Hematopoietic multipotent progenitor cell treated with erythropoietin and hydrocortisone succinate and interleukin-3 and kit ligand, for 4 days (in vitro differentiated cells): ENCODE data around the gene G3BP1.
"Not testable (repeated sequence)": the region's sequence is repeated elsewhere in the genome, so short reads cannot be mapped to it uniquely, and the experiment has no call there.

Experiments used
- DNase-seq: peaks from one replicate; pipeline ENCODE4 v3.0.0-alpha.2; 2015

The G3BP1 gene

GRCh38 chr5:151771259-151772028, at the start of gene G3BP1:
Gene G3BP1, plus strand, starts transcription at chr5:151771954. Its CDS starts 14,667 bp downstream, at chr5:151786621.
- peak; percentile 100 for DNase-seq

DNA sequence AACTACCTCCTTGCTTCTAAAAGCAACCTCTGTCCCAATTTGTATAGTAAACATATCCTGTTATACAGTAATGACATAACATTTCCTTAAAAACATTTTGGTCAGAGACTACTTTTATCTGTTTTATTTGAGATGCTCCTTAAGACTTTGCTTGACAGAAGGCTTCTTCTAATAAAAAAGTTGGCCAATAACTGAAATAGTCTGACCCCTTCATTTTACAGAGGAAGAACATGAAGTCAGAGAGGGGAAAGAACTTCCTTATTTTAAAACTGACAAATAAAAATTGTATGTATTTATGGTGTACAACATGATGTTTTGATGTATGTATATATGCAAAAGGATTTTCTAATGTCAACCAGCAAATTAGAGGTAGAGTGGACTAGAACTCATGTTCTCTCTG, 49.2 kb upstream of the G3BP1 start:
- DNase-seq, result no peak

- DNase-seq, result no peak
Observed at GRCh38 chr5:151724360-151724759, 47.4 kb upstream of the G3BP1 start.

GRCh38 chr5:151729597-151729996, 42.2 kb upstream of the G3BP1 start:
- not testable (repeated sequence) for DNase-seq

- DNase-seq, result no peak
Observed at GRCh38 chr5:151730381-151730780, 41.4 kb upstream of the G3BP1 start.

- DNase-seq, result no peak
Observed at GRCh38 chr5:151733358-151734063, 38.2 kb upstream of the G3BP1 start.

DNA sequence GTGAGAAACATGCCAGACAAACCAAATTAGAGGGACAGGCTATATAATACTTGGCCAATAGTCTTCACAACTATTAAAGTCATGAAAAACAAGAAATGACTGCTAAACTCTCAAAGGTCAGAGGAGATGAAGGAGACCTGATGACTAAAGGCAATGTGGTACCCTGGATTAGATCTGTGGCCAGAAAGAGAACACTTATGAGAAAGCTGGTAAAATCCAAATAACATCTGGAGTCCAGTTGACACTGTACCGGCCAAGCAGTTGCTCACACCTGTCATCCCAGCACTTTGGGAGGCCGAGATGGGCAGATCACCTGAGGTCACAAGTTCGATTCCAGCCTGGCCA, 37.7 kb upstream of the G3BP1 start:
- DNase-seq, result no peak

- no peak for DNase-seq
Observed at GRCh38 chr5:151735646-151736045, 36.1 kb upstream of the G3BP1 start.

DNA sequence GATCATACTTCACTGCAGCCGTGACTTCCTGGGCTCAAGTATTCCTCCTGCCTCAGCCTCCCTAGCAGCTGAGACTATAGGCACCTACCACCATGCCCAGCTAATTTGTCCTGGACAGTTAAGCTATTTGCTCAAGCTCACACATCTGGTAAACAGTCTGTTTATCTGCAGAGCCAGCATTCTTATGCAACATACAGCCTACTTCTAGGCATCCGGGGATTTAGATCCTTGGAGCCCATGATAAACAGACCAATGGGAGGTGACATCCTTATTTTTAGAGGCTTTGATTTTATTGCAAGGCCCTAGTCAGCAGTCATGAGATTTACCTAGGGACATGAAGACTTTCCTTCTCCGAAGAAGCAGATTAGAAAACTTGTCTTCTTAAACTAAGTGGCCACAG, 34.3 kb upstream of the G3BP1 start:
- no peak for DNase-seq

DNA sequence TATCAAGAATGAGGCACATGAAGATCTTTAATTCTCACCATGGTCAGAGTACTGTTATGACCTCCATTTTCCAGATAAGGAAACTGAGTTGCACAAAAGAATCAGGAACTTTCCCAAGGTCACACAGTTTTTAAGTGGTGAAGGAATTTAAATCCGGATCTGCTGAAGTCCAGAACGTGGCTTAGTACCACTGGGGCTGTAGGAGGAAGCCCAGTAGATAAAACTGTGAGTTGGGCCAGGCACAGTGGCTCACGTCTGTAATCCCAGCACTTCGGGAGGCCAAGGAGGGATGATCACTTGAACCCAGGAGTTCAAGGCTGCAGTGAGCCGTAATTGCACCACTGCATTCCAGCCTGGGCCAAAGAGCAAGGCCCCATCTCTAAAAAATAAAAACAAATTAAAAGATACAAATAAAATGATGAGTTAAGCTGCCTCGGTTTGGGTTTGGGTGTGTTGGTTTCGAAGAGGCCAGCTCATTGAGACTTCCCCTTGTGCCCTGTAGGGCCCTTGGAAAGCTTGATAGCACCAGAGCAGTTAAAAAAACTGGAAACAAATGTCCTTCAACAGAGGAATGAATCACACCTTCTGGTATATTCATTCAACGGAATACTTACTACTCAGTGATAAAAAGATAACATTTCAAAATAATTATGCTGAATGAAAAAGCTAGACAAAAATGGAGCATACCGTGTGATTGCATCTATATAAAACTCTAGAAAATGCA, 33.5 kb upstream of the G3BP1 start:
- DNase-seq, result no peak

DNA sequence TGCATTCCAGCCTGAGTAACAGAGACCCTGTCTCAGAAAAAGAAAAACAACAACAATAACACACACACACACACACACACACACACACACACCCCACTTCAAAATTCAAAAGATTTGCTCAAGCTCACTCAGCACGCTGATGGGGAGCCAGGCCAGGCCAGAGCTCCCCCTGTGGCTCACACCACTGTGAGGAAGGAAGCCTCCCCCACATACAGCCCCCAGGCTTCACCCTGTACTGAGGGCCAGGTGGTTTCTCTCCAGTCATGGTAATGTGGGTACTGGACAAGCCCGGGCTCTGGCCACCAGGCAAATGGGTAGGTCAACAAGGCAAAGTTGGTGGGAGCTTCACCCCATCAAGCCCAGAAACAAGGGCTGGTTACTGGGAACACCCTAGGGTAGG, 32.4 kb upstream of the G3BP1 start:
- no peak for DNase-seq

GRCh38 chr5:151739939-151740335, 31.8 kb upstream of the G3BP1 start:
- no peak for DNase-seq

GRCh38 chr5:151740336-151740942, 31.3 kb upstream of the G3BP1 start:
- peak; percentile 85 for DNase-seq

- no peak for DNase-seq
Observed at GRCh38 chr5:151740958-151741373, 30.8 kb upstream of the G3BP1 start.

DNA sequence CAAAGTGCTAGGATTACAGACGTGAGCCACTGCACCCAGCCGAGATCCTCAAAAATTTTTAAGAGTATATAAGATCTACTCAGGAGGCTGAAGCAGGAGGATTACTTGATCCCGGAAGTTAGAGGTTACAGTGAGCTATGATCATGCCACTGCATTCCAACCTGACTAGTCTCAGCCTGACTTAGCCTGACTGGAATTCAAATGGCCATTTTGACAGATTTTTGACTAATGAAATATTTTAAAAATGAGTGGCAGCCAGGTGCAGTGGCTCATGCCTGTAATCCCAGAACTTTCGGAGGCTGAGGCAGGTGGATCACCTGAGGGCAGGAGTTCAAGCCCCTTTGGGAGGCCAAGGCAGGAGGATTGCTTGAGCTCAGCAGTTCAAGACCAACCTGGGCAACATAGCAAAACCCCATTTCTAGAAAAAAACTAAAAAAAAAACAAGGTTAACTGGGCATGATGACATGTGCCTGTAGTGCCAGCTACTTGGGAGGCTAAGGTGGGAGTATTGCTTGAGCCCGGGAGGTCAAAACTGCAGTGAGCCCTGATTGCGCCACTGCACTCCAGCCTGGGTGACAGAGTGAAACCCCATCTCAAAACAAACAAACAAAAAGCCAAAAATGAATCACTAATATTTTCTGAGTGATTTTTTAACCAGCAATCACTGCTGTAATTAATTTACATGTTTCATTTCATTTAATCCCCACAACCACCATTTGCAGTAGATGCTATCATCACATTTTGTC, 29.9 kb upstream of the G3BP1 start:
- no peak for DNase-seq

DNA sequence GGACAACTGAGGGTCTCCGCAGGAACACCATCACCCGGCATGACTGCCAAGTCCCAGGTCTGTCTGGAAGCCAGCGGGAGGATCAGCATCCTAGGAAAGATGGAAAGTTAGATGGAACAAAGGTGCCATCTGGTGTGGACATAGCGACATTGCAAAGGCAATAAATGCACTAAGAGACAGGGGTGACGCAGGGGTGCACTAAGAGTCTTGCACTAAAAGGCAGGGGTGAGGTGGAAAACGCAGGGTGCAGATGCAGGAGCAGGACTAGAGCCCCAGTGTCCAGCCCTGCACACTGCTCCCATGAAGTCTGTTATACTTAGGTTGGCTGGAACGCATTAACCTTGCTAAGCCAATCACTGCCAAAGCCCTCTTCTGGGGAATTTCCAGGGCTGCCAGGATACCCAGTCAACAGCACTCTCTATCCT, 28.9 kb upstream of the G3BP1 start:
- DNase-seq, result no peak

DNA sequence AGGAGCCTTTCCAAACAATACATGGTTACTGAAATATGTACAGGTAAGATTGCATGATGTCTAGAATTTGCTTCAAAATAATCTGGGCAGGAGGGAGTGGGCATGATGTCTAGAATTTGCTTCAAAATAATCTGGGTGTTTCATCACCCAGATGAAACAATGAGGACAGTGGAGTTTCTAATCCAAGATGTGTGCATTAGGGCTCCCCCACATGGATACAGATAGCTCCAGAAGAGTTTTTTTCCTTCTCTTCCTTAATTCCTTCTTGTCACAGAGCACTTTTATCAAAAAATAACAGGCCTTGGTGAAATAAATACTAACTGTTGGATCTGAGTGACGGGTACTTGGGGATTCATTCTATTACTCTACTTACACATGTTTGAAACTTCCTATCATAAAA, 28.2 kb upstream of the G3BP1 start:
- no peak for DNase-seq

DNA sequence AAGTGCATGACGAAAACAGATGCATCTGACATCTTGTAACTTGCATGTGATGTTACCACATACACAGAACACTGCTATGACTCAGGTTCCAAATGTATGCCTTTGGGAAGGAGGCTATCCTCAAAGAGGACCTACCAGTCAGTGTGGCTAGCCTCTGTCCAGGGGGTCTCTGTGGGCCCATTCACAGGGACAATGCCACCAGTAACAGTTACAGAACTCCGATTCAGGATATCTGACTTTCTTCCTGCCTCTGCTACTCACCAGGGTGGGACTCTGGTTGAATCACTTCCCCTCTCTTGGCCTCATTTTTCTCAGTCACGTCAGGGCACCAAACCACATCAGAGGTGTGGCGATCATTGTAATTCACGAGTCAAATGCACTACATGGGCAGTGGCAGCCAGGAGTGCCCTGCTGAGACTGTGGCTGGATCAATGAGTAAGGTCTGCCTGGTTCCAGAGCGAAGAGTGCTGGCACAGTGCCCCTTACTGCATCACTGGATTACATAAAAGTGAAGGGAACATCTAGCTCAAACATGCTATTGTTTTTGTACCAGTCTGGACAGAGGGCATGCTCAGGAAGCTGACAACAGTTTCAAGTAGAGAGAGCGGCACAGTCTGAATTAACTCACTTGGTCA, 26.6 kb upstream of the G3BP1 start:
- peak; percentile 62 for DNase-seq

- no peak for DNase-seq
Observed at GRCh38 chr5:151750121-151750520, 21.6 kb upstream of the G3BP1 start.

- no peak for DNase-seq
Observed at GRCh38 chr5:151751091-151751490, 20.7 kb upstream of the G3BP1 start.

DNA sequence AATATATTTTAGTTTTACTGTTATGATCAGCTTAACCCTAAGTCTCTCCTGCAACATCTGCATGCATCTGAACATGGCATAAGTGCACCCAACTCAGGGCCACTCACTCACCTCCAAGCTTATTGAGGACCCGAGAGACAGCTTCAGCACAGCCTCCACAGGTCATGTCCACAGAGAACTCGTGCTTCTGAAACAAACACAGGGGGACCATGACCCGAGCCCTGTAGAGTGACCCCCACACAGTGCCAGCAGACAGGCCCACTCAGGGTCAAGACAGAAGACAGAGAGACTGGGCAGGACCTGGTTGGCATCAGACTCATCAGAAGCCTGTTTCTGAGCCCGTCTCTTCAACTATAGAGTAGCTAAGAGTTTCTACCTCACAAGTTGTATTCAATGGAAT, 20.2 kb upstream of the G3BP1 start:
- no peak for DNase-seq

GRCh38 chr5:151755383-151755782, 16.4 kb upstream of the G3BP1 start:
- no peak for DNase-seq
